Stimulated activated CD4-positive, alpha-beta T cell treated with anti-CD3 and anti-CD28 coated beads, Interleukin-2, amount 100 ng/mL, for 48 hours (primary cell): ENCODE results near the gene TMEM37.

Experiments used
- DNase-seq, 2 donors: peaks; one replicate each; pipeline ENCODE4 v3.0.0-alpha.2; 2020

The TMEM37 gene

DNA sequence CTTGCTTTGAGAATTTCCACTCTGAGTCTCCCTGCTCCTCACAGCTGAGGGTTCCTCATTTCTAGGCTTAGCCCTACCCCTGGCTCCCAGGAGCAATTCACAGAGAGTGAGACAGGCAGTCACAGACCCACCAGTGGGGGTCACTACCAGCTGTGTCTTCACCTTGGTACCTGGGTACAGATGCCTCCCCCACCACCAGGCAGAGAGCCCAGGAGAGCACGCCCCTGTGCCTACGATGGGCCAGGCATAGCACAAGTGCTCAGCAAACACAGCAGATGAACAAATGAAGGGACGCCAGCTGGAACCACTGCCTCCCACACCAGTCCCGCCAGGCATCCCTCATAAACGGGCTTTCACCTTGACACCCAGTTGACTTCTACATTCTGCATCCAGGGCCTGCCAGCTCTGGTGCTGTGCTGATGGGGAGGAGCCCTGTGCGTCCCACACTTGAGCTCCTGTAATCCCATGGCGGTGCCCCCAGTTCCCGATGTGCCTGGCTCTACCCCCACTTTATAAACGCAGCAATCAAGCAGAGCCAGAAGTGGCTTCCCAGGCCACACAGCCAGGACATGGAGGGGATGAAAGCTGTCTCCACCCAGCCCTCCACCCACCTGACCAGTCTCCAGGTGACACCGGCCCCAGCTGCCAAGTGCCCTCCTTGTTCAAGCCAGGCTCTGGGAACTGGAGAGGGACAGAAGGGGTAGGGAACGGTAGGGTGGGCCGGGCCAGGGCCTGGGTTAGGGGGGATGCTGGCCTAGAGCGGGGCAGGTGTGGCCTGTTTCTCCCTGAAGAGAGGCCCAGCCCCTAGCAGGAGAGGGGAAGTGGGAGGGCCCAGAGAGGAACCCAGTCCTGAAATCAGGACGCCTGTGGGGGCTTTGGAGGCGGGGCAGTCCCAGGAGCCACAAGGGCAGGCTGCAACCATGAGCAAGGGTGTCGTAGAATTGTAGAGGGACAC lies 50.1 kb downstream of the TMEM37 start:
- no peak for DNase-seq

DNA sequence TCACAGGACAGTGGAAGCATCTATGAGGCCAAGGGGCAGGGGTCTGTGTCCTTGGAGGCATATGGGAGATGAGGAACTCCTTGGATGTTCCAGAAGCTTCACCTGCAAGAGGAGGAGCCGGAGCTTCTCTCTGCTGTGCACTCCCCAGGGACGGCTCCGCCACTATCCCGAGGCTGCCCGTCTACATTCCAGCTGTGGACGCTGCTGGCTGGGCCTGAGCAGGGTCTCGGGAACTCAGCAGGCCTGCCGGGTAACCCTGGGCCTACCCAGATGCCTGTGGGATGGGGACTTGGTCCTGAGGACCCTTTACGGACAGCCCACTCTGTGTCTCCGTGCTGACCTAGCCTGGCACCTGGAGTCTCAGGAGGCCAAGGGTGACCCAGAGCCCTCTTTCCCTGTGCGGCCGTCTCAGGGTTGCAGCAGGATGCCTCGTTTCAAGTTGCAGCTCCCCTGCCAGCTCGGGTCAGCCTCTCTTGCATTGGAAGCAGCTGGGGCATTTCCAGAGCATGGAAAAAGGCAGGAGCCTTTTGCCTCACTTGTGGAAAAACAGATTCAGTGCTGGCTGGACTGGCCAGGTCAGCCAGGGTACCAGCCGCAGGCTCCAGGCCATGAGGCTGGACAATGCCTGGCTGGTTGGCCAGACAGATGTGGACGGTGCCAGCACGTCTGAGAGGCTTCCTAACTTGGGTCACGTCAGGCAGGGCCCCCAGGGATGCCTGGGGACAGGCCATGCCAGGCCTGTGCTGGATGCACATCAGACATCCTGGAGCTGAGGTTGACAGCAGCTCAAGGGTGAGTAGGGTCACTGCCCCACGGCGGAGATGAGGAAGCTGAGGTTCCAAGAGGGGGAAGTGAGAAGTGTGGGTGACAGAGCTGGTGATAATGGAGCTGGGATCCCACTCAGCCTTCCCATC lies 51.1 kb downstream of the TMEM37 start:
- no peak for DNase-seq

DNA sequence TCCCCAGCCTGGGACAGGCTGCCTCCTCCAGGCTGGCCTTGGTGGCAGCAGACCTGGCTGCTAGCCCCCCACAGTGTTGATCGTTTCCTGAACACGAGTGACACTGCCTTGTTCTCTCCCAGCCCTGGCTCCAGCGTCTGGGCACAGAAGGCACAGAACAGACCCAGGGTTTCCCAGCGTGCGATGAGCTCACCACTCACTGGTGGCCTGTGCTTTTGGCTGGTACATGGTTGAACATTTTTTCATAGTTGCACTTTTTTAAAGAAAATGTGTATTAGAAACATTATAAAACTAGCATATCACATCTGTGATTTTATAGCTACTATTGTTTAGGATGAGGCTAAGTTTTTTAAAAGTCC lies 51.7 kb downstream of the TMEM37 start:
- no peak for DNase-seq

DNA sequence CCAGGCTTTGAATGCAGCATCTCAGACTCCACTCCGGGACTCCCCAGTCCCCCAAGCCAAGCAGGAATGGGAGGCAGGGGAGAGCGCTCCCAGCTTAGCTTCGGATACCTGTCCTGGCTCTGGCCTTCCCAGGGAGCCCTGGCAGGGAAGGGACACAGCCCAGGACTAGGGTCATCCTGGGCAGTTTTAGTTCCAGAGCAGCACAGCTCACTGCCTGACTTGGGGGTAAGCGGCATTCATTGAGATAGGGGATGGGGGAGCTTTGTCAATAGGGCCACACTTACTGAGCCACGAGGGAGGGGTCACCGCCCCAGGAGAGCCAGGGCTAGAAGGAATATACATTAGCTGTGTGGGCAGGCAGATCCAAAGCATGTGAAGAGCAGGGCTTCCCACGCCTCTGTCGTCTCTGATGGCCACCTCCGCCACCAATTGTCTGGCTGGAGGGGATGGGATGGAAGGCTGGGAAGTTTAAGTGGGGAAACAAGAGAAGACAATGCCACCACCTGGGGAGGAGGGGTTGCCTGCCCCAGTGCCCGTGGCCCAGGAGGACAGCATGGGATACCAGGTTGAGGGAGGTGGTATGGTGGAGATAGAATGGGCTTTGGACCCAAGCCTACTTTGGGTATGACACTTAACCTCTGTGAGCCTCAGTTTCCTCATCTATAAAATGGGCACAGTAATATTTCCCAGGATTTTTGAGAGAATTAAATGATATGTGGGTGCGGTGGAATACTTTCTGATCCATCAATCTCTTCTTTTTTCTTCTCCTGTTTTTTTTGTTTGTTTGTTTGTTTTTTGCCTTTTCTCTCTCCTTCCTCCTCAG lies 52.5 kb downstream of the TMEM37 start:
- no peak for DNase-seq

DNA sequence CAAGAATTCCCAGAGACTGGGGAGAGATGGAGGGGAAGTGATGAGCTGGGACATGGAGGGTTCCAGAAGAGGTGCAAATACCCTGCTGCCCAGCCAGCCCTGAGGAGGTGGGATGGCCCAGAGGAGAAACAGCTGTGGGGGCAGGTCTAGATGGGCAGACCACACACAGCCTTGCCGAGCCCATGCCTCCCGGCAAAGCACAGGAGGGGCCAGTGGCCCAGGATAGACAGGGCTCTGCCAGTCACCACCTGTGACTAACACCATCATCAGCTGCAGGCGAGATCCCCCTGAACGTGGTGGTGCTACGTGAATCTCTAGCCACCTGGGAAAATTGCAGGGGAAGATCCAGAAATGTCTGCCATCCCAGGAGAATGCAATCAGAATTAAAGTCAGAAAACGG lies 53.2 kb downstream of the TMEM37 start:
- no peak for DNase-seq

DNA sequence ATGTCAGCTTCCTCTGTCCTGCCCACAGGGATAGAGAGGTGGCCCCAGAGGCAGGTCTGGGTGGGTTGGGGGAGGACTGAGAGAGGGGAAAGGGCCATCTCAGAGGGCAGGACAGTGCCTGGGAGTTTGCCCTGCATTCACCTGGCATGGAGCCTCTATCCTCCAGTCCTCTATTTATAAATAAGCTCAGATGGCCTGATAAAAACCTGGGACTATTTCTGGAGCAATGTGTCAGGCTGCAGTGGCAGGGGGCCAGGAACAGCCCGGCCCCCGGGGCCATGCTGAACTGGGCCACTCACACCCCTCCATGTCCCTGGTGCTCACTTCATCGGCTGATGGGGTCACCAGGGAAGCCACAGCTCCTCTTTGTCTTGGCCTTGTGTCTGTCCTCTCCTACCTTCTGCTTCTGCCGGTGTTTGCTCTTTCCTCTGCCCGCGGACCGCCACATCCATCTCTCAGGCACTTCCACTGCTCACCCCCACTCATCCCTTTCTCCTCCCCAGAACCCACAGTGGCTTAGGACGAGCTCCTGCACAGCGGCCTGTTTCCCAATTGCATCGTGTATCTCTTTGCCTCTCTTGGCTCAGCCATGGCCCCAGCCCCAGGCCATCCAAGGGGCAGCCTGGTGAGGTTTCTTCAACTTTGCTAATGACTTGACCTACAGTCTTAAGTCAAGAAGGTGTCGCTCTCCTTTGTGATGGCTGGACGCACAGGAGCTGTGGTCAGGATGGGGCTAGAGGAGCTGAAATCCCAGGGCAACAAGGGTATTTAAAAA lies 53.9 kb downstream of the TMEM37 start:
- no peak for DNase-seq

DNA sequence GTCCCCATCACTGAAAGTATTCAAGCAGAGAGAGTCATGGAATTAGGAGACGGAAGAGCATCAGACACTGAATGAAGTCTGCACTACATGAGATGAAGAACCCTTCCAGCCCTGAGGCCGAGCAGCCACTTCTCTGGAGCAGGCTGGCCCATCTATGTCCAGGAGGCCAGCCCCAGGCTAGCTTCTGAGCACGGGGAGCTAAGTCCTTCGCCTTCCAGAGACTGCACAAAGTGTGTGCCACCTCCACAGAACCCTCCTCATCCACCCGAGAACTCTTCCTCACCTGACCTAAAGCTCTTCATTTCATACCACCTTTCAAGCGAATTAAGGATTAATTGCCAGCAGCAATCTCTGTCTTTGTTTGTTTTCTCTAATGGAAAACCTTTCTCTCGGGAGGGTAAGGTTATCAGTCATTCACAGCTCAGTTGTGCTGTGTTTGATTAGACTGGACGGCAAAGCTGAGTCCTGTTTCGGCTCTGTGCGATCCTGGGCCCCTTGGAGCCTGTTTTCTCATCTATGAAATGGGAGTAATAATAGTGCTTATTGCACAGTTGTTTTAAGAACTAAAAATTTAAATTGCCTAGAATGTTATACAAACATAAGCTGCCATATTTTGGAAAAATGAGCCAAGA lies 54.7 kb downstream of the TMEM37 start:
- DNase-seq, result no peak

DNA sequence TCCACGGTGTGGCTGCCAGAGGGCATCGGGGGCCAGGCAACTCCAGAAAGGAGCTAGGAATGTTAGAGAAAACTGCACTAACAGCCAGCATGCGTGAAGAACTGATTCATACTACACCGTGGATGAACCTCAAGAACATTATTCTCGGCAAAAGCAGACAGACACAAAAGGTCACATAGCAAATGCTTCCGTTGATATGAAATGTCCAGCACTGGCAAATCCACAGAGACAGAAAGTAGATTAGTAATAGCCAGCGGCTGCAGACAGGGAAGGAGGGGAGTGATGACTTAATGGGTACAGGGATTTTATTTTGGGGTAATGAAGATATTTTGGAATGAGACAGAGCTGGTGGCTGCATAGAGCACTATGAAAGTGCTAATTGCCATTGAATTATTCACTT lies 55.2 kb downstream of the TMEM37 start:
- DNase-seq, result no peak

DNA sequence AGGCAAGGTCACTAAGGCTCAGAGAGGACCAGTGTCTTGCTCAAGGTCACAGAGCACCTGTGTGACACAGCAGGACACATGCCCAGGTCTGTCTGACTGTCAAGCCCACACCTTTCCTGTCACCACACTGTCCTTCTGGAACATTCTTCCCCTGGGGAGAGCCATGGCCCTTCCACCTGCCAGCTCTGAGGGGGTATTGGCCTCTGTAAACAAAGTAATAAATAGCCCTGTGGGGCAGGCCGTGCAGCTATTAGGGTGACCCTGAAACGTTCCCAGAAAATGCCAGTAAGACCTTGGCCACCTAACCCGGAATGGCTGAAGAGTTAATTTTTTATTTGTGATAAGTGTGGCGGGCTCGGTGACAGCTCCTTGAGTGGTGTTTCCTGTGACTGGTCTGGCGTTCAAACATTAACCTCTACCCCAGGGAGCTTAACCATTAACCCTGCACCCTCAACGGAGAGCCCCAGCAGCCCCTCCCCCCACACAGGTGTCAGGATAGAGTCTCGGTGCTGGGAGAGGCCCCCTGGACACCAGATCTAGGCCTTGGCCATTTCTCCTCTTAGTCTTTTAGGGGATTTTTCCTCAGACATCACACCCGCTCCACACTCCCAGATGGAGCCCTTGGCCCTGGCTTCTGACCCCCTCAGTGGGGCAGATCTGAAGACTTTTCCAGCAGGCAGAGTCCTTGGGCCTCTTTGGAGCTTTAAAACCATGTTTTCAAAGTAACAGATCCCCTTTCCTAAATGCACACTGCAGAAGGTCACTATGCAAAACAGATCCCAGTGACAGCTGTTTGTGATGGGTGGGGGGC lies 56.0 kb downstream of the TMEM37 start:
- DNase-seq, result no peak
